HepG2 (cell line): ENCODE results near the gene CES5A. TPM values are rescaled to one million over a fixed set of nuclear protein-coding genes. Genes with fewer than 3 reads are reported as not detected.

Experiments
- ATAC-seq: fragments of 200-7000 bp; cut with Tn5 transposase; 3 replicates; pipeline ENCODE4 v1.9.1; 2020; ENCODE audit warnings: mild to moderate bottlenecking, moderate library complexity
- BruUV-seq: library from RNA; stranded (reverse); fragments of 400-500 nt; replicated peaks from 2 replicates; lab custom pipeline; 2021; lab: Mats Ljungman, UMichigan
- CTCF ChIA-PET: fragments of 300-600 bp; formaldehyde crosslinking; extraction: SDS; loops from one replicate; lab custom pipeline; 2021; ENCODE audit warnings: low total read pairs, inconsistent platforms, low intra/inter-chr PET ratio; lab: Yijun Ruan, JAX
- POLR2A ChIA-PET: fragments of 350-600 bp; sonication (Branson Sonifier 250); formaldehyde crosslinking; loops from one replicate; lab custom pipeline; 2020; ENCODE audit warnings: antibody characterized with exemption, inconsistent platforms; lab: Yijun Ruan, JAX
- DNase-seq: peaks from one replicate; pipeline ENCODE4 v3.0.0-alpha.2; 2015; ENCODE audit warnings: low spot score
- FAIRE-seq: peaks from 3 replicates; lab custom pipeline; 2011; peaks lifted over from hg19 to GRCh38; lab: Jason Lieb, UNC
- H2AFZ ChIP-seq: one replicate; pipeline ENCODE4 v1.6.1; 2011; ENCODE audit warnings: low read length, inconsistent platforms
- H3K27ac ChIP-seq: fragments of 300-600 bp; 3 replicates; pipeline ENCODE4 v1.8.0; 2011; ENCODE audit warnings: mixed run types, mild to moderate bottlenecking, mixed read lengths, low read length, inconsistent platforms; ENCODE audit not compliant: insufficient read depth; ENCODE audit errors: extremely low read length
- H3K27me3 ChIP-seq, 2 experiments: fragments of 200-600 bp in 1 of 2; 2 replicates in 1 of 2; 3 replicates in 1 of 2; pipeline versions ENCODE4 v1.6.0 to v1.8.0; 2011; ENCODE audit warnings: low read length in 2 of 2, mild to moderate bottlenecking in 2 of 2, moderate library complexity in 2 of 2, inconsistent platforms in 1 of 2; ENCODE audit not compliant: insufficient read depth in 2 of 2, control insufficient read depth in 1 of 2
- H3K36me3 ChIP-seq, 2 experiments: fragments of 200-600 bp in 1 of 2; replicated peaks in 1 of 2; 2 replicates in 1 of 2; 3 replicates in 1 of 2; pipeline versions ENCODE4 v1.5.1 to v1.8.0; 2011; ENCODE audit warnings: low read length in 2 of 2, inconsistent platforms in 1 of 2; ENCODE audit not compliant: insufficient read depth in 2 of 2, control insufficient read depth in 1 of 2
- H3K4me1 ChIP-seq: 2 replicates; pipeline ENCODE4 v1.5.1; 2012; ENCODE audit warnings: low read length, inconsistent platforms; ENCODE audit not compliant: insufficient read depth
- H3K4me2 ChIP-seq: 2 replicates; pipeline ENCODE4 v1.6.0; 2011; ENCODE audit warnings: low read depth, low read length, inconsistent platforms
- H3K4me3 ChIP-seq, 3 experiments: fragments of 200-600 bp in 1 of 3; sonication (generic), shearing (Covaris generic) in 1 of 3; replicated peaks in 1 of 3; 2 replicates each; pipeline ENCODE4 v1.5.1; 2011 to 2016; ENCODE audit warnings: low read length in 3 of 3, inconsistent platforms in 2 of 3, low read depth in 2 of 3, mild to moderate bottlenecking in 2 of 3, control low read depth in 1 of 3, mixed read lengths in 1 of 3; ENCODE audit not compliant: insufficient read depth in 1 of 3
- H3K79me2 ChIP-seq: one replicate; pipeline ENCODE4 v1.6.1; 2011; ENCODE audit warnings: low read length, inconsistent platforms; ENCODE audit not compliant: insufficient read depth
- H3K9ac ChIP-seq: 2 replicates; pipeline ENCODE4 v1.6.0; 2011; ENCODE audit warnings: mild to moderate bottlenecking, low read depth, low read length, inconsistent platforms; ENCODE audit not compliant: insufficient read depth
- H3K9me3 ChIP-seq: 2 replicates; pipeline ENCODE4 v1.5.1; 2012; ENCODE audit warnings: mild to moderate bottlenecking, low read length
- H4K20me1 ChIP-seq: 2 replicates; pipeline ENCODE4 v1.6.0; 2011; ENCODE audit warnings: inconsistent platforms, mild to moderate bottlenecking, low read length, moderate library complexity; ENCODE audit not compliant: insufficient read depth
- NBN ChIP-seq: fragments of 450-650 bp; conservative IDR thresholded peaks from 2 replicates; pipeline ENCODE4 v1.6.1; 2017
- PLRG1 ChIP-seq: fragments of 450-650 bp; conservative IDR thresholded peaks from 2 replicates; pipeline ENCODE4 v1.6.1; 2016
- PRMT3 ChIP-seq: sonication (generic); formaldehyde crosslinking; IDR thresholded peaks from 2 replicates; pipeline ENCODE4 v1.8.1; 2022; ENCODE audit warnings: low read depth, mild to moderate bottlenecking, moderate library complexity, missing genetic modification reagents, borderline replicate concordance
- ZBTB38 ChIP-seq: sonication (generic); formaldehyde crosslinking; IDR thresholded peaks from 2 replicates; pipeline ENCODE4 v1.5.1; 2020; ENCODE audit warnings: mild to moderate bottlenecking, missing genetic modification reagents
- ZFP36L2 ChIP-seq: sonication (generic); formaldehyde crosslinking; IDR thresholded peaks from 2 replicates; pipeline ENCODE4 v1.4.0; 2020; ENCODE audit warnings: missing genetic modification reagents
- ZNF264 ChIP-seq: sonication (generic); formaldehyde crosslinking; IDR thresholded peaks from 2 replicates; pipeline ENCODE4 v1.4.0; 2020; ENCODE audit warnings: missing genetic modification reagents
- ZNF33A ChIP-seq: sonication (generic); formaldehyde crosslinking; IDR thresholded peaks from 2 replicates; pipeline ENCODE4 v1.5.1; 2020; ENCODE audit warnings: missing genetic modification reagents, mild to moderate bottlenecking, moderate library complexity, borderline replicate concordance
- ZNF501 ChIP-seq: sonication (generic); formaldehyde crosslinking; IDR thresholded peaks from 2 replicates; pipeline ENCODE4 v1.5.1; 2020; ENCODE audit warnings: mild to moderate bottlenecking, moderate library complexity, missing genetic modification reagents
- ZNF747 ChIP-seq: sonication (generic); formaldehyde crosslinking; IDR thresholded peaks from 2 replicates; pipeline ENCODE4 v1.8.1; 2023; ENCODE audit warnings: missing genetic modification reagents, mild to moderate bottlenecking, borderline replicate concordance
- ZNF768 ChIP-seq: sonication (generic); formaldehyde crosslinking; IDR thresholded peaks from 2 replicates; pipeline ENCODE4 v1.4.0; 2020; ENCODE audit warnings: missing genetic modification reagents
- WGBS: methylation state at CpG from one replicate; pipeline ENCODE4 v1.1.6; 2017; ENCODE audit warnings: low lambda C conversion rate; 5-methylcytosine and 5-hydroxymethylcytosine counted together
- in situ Hi-C: cut with HindIII; loops from 2 replicates; pipeline ENCODE4 v1.10.0; 2017; ENCODE audit warnings: low pct_unique_long_range_greater_than_20kb; ENCODE audit not compliant: extremely low pct_ligation_motif_present
- intact Hi-C: fragments of 100-400 bp; cut with micrococcal nuclease; formaldehyde crosslinking; loops from one replicate; pipeline ENCODE4 v1.10.0; 2022; ENCODE audit not compliant: unreplicated experiment
- polyA plus RNA-seq, 8 experiments: library from polyadenylated mRNA; depleted of rRNA in 3 of 8; stranded (reverse) in 7 of 8; unstranded in 1 of 8; fragments of >200 nt; fragmentation: Illumina TruSeq in 4 of 8; extraction: Trizol in 4 of 8; gene quantifications; 2 replicates each; pipeline versions ENCODE4 v1.2.1 to v1.2.3, GENCODE V29; 2011 to 2016; ENCODE audit warnings: low read depth in 4 of 8, missing spikeins in 1 of 8, mixed read lengths in 1 of 8; ENCODE audit not compliant: insufficient read depth in 1 of 8
- total RNA-seq, 5 experiments: library from RNA; depleted of rRNA; stranded (reverse); fragments of >200 nt; fragmentation: Illumina TruSeq; extraction: Trizol; gene quantifications; 2 replicates each; pipeline ENCODE4 v1.2.3, GENCODE V29; 2016; ENCODE audit warnings: low read depth in 1 of 5
- TF ChIP-seq, protein P1 (sequence below): sonication (generic); formaldehyde crosslinking; conservative IDR thresholded peaks from 2 replicates; pipeline ENCODE4 v1.8.1; 2023; ENCODE audit warnings: missing genetic modification reagents
- TF ChIP-seq, protein P2 (sequence below): IDR thresholded peaks from 2 replicates; pipeline ENCODE4 v1.6.1; 2016; ENCODE audit warnings: missing compliant biosample characterization, missing genetic modification reagents, borderline replicate concordance

CES5A gene
- total and polyA plus RNA-seq, 2 of the 13 experiments (the other 11 are each of a cell fraction or from before 2014, with no cell fraction given): not detected

- H3K4me2 ChIP-seq: no peak overlapping the region
- no peaks in the 10 kb centered on the region for H4K20me1 ChIP-seq
- intact Hi-C loops: no loop called here
- no peaks in the 10 kb centered on the region for H3K36me3 ChIP-seq
- in situ Hi-C loops: no loop called here
- WGBS: 4% methylated on average over 2 of the region's 2 CpGs
- DNase-seq (no peak), FAIRE-seq (no peak), ATAC-seq (no peak)
- BruUV-seq: no TSS peak
- POLR2A ChIA-PET: no interaction called here
- H3K27me3 ChIP-seq: peaks cover 6 to 10% of the 10 kb centered on the region in 2 experiments; a peak in 4 of 5 replicates
- no peak overlapping the region for H2AFZ ChIP-seq
- H3K4me1 ChIP-seq: no peaks in the 10 kb centered on the region
- CTCF ChIA-PET: no interaction called here
- no peak overlapping the region for H3K4me3 ChIP-seq
- H3K9ac ChIP-seq: no peak overlapping the region
- no peak overlapping the region for H3K27ac ChIP-seq
- no peaks in the 10 kb centered on the region for H3K9me3 ChIP-seq
- no peaks in the 10 kb centered on the region for H3K79me2 ChIP-seq
- TF ChIP-seq NBN (no peak), ZNF501 (CRISPR knock-in tag) (no peak), ZBTB38 (CRISPR knock-in tag) (no peak), PRMT3 (CRISPR knock-in tag) (no peak), ZNF768 (CRISPR knock-in tag) (no peak), ZNF747 (CRISPR knock-in tag) (no peak), PLRG1 (no peak), ZNF264 (CRISPR knock-in tag) (no peak), ZNF33A (CRISPR knock-in tag) (no peak), ZFP36L2 (no peak)
- TF ChIP-seq, protein P1, sequence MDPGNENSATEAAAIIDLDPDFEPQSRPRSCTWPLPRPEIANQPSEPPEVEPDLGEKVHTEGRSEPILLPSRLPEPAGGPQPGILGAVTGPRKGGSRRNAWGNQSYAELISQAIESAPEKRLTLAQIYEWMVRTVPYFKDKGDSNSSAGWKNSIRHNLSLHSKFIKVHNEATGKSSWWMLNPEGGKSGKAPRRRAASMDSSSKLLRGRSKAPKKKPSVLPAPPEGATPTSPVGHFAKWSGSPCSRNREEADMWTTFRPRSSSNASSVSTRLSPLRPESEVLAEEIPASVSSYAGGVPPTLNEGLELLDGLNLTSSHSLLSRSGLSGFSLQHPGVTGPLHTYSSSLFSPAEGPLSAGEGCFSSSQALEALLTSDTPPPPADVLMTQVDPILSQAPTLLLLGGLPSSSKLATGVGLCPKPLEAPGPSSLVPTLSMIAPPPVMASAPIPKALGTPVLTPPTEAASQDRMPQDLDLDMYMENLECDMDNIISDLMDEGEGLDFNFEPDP: no peak
- TF ChIP-seq, protein P2, sequence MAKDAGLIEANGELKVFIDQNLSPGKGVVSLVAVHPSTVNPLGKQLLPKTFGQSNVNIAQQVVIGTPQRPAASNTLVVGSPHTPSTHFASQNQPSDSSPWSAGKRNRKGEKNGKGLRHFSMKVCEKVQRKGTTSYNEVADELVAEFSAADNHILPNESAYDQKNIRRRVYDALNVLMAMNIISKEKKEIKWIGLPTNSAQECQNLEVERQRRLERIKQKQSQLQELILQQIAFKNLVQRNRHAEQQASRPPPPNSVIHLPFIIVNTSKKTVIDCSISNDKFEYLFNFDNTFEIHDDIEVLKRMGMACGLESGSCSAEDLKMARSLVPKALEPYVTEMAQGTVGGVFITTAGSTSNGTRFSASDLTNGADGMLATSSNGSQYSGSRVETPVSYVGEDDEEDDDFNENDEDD (CRISPR knock-in tag): no peak
- TF ChIP-seq, all 625 proteins: peak for 0
These were observed 38.5 kb upstream of the CES5A start for GRCh38 chr16:55913716-55914115.
